Measurements from ENCODE around the gene BACE1. TPM values are rescaled to one million over a fixed set of nuclear protein-coding genes. Genes with fewer than 3 reads are reported as not detected.

BACE1 gene
- total and polyA plus RNA-seq, 10 of the 15 experiments (the other 5 are each of a cell fraction or from before 2014, with no cell fraction given), result 0.07 to 1.6 (median 0.32) TPM

- Histone ChIP-seq H2AFZ (ENCODE audit: control insufficient read depth, low read depth, low read length) (no peak overlapping the region), H3K4me2 (ENCODE audit: control insufficient read depth, insufficient read depth) (no peak overlapping the region), H3K36me3 (ENCODE audit: control insufficient read depth in 2 of 2, insufficient read depth in 2 of 2, low read length in 1 of 2) (no peaks in the 10 kb centered on the region; a peak in 1 of 4 replicates), H4K20me1 (ENCODE audit: control insufficient read depth, insufficient read depth) (no peaks in the 10 kb centered on the region), H3K9me3 (replicated peaks; ENCODE audit: control insufficient read depth, insufficient read depth, low read length) (no peaks in the 10 kb centered on the region), H3K4me1 (ENCODE audit: control insufficient read depth, insufficient read depth, low read length) (no peaks in the 10 kb centered on the region), H3K79me2 (ENCODE audit: control insufficient read depth, insufficient read depth, low read length) (no peaks in the 10 kb centered on the region), H3K27ac (ENCODE audit: control insufficient read depth, insufficient read depth) (no peak overlapping the region), H3K4me3 (no peak overlapping the region), H3K9ac (ENCODE audit: control insufficient read depth, insufficient read depth, low read length) (no peak overlapping the region), H3K27me3 (replicated peaks in 1 of 2; ENCODE audit: control insufficient read depth in 2 of 2, insufficient read depth in 2 of 2, low read length in 1 of 2) (no peaks in the 10 kb centered on the region)
- intact Hi-C loops (cut with micrococcal nuclease; ENCODE audit: unreplicated experiment), result no loop called here
- no peak for DNase-seq (ENCODE audit: low read depth, low spot score)
- POLR2A ChIA-PET, result no interaction called here
- RAD21 ChIA-PET (ENCODE audit: unreplicated experiment), result no interaction called here
- no peak for TF ChIP-seq SPI1 (IDR thresholded peaks at IDR 0.05; ENCODE audit: borderline replicate concordance, insufficient read depth, low read depth, low read length)
- TF ChIP-seq CREM (IDR thresholded peaks at IDR 0.05; ENCODE audit: low read depth), result no peak
- no peak for TF ChIP-seq YY1 (IDR thresholded peaks at IDR 0.05; ENCODE audit: low read depth, low read length)
- no peak for TF ChIP-seq EZH2 (IDR thresholded peaks at IDR 0.05; ENCODE audit: borderline replicate concordance, control insufficient read depth, low read depth, low read length)
- TF ChIP-seq GABPA (IDR thresholded peaks at IDR 0.05; ENCODE audit: low read depth), result no peak
- no peak for TF ChIP-seq KLF5 (IDR thresholded peaks at IDR 0.05; ENCODE audit: partially characterized antibody)
- TF ChIP-seq ZNF274 (IDR thresholded peaks at IDR 0.05; ENCODE audit: insufficient read depth, insufficient read length), result no peak
- TF ChIP-seq YBX1 (IDR thresholded peaks at IDR 0.05), result no peak
- TF ChIP-seq REST (IDR thresholded peaks at IDR 0.05; ENCODE audit: low read depth, low read length), result no peak
- no peak for TF ChIP-seq MAX (IDR thresholded peaks at IDR 0.05; ENCODE audit: low read depth, low read length)
- no peak for TF ChIP-seq PBX3 (IDR thresholded peaks at IDR 0.05; ENCODE audit: insufficient replicate concordance, low read depth, low read length)
- TF ChIP-seq RUNX3 (IDR thresholded peaks at IDR 0.05; ENCODE audit: low read length), result no peak
- TF ChIP-seq KAT2A (conservative IDR thresholded peaks at IDR 0.05; ENCODE audit: control insufficient read depth, low read depth, low read length), result no peak
- no peak for TF ChIP-seq JUND (IDR thresholded peaks at IDR 0.05; ENCODE audit: low read depth, low read length)
- TF ChIP-seq ATF2 (IDR thresholded peaks at IDR 0.05; ENCODE audit: low read length), result no peak
- no peak for TF ChIP-seq FOXK2 (IDR thresholded peaks at IDR 0.05)
- TF ChIP-seq BRCA1 (IDR thresholded peaks at IDR 0.05; ENCODE audit: low read depth, low read length), result no peak
- TF ChIP-seq ZNF24 (IDR thresholded peaks at IDR 0.05), result no peak
- SMC1A ChIA-PET (ENCODE audit: uncharacterized antibody, unreplicated experiment), result no interaction called here
- no peak for FAIRE-seq
- CTCF ChIA-PET, result no interaction called here
- in situ Hi-C loops (cut with MboI), result no loop called here
- BruUV-seq (replicated peaks), result no TSS peak
- ATAC-seq, result no peak
- WGBS (ENCODE audit: insufficient coverage, insufficient replicate concordance, low lambda C conversion rate, missing lambda C conversion rate), result 100% methylated on average over 4 of the region's 4 CpGs
Measured at GRCh38 chr11:117337076-117337475, 21.0 kb upstream of the BACE1 start.

Measured in GM12878 (cell line).